Muscle of arm (tissue), 14 donors: Measurements from ENCODE around the gene MPST. TPM values are rescaled to one million over a fixed set of nuclear protein-coding genes. Genes with fewer than 3 reads are reported as not detected.
A peak's percentile ranks its signal among the peaks of the same experiment; 100 is the strongest.
"Not testable (repeated sequence)": the region's sequence is repeated elsewhere in the genome, so short reads cannot be mapped to it uniquely, and the experiment has no call there.

Experiments
- DNase-seq: peaks from one replicate; pipeline ENCODE4 v3.0.0-alpha.2; 2013
- long read RNA-seq, 11 donors: transcript quantifications; one replicate each; lab custom pipeline, GENCODE V29; 2026
- polyA plus RNA-seq, 12 donors: library from polyadenylated mRNA; unstranded; fragments of 120-200 nt; gene quantifications; one replicate each; pipeline ENCODE4 v1.2.1, GENCODE V29; 2013; ENCODE audit not compliant: insufficient read length in 12 of 12

Gene MPST
- 10 to 100 TPM in 11 of 12 donors, not detected in 1; 28.2 to 59.8 (median 37.3) TPM for polyA plus RNA-seq
- long read RNA-seq, donor 1, transcript MPST-203 (3 exons, 1,345 nt), result minor isoform, 27 of 425 reads
- long read RNA-seq, donor 1, transcript MPST-206 (3 exons, 1,331 nt), result major isoform, 43 of 425 reads
- long read RNA-seq, donor 1, partial matches to known transcripts, result 287 of 425 reads
- long read RNA-seq, donor 1, other reads (novel, unspliced or antisense), result 66 of 425 reads
- long read RNA-seq, donor 2, transcript MPST-206 (3 exons, 1,331 nt), result major isoform, 15 of 70 reads
- long read RNA-seq, donor 2, transcript MPST-203 (3 exons, 1,345 nt), result minor isoform, 11 of 70 reads
- long read RNA-seq, donor 2, partial matches to known transcripts, result 29 of 70 reads
- long read RNA-seq, donor 2, other reads (novel, unspliced or antisense), result 14 of 70 reads
- long read RNA-seq, donor 3, transcript MPST-206 (3 exons, 1,331 nt), result major isoform, 6 of 15 reads
- long read RNA-seq, donor 3, partial matches to known transcripts, result 5 of 15 reads
- long read RNA-seq, donor 3, other reads (novel, unspliced or antisense), result 0 of 15 reads
- long read RNA-seq, donor 4, transcript MPST-206 (3 exons, 1,331 nt), result major isoform, 6 of 11 reads
- long read RNA-seq, donor 4, transcript MPST-203 (3 exons, 1,345 nt), result minor isoform, 5 of 11 reads
- long read RNA-seq, donor 4, partial matches to known transcripts, result 0 of 11 reads
- long read RNA-seq, donor 4, other reads (novel, unspliced or antisense), result 0 of 11 reads
- long read RNA-seq, donor 5, transcript MPST-206 (3 exons, 1,331 nt), result major isoform, 25 of 132 reads
- long read RNA-seq, donor 5, transcript MPST-203 (3 exons, 1,345 nt), result minor isoform, 9 of 132 reads
- long read RNA-seq, donor 5, partial matches to known transcripts, result 98 of 132 reads
- long read RNA-seq, donor 5, other reads (novel, unspliced or antisense), result 0 of 132 reads
- long read RNA-seq, donor 6, transcript MPST-206 (3 exons, 1,331 nt), result major isoform, 10 of 13 reads
- long read RNA-seq, donor 6, partial matches to known transcripts, result 0 of 13 reads
- long read RNA-seq, donor 6, other reads (novel, unspliced or antisense), result 0 of 13 reads
- long read RNA-seq, donor 7, transcript MPST-206 (3 exons, 1,331 nt), result major isoform, 5 of 14 reads
- long read RNA-seq, donor 7, partial matches to known transcripts, result 7 of 14 reads
- long read RNA-seq, donor 7, other reads (novel, unspliced or antisense), result 0 of 14 reads
- long read RNA-seq, donor 8, transcript MPST-206 (3 exons, 1,331 nt), result major isoform, 18 of 39 reads
- long read RNA-seq, donor 8, transcript MPST-203 (3 exons, 1,345 nt), result minor isoform, 11 of 39 reads
- long read RNA-seq, donor 8, partial matches to known transcripts, result 10 of 39 reads
- long read RNA-seq, donor 8, other reads (novel, unspliced or antisense), result 0 of 39 reads
- long read RNA-seq, donor 9, transcript MPST-203 (3 exons, 1,345 nt), result minor isoform, 6 of 23 reads
- long read RNA-seq, donor 9, transcript MPST-206 (3 exons, 1,331 nt), result major isoform, 9 of 23 reads
- long read RNA-seq, donor 9, partial matches to known transcripts, result 8 of 23 reads
- long read RNA-seq, donor 9, other reads (novel, unspliced or antisense), result 0 of 23 reads
- long read RNA-seq, donor 10, transcript MPST-203 (3 exons, 1,345 nt), result minor isoform, 7 of 43 reads
- long read RNA-seq, donor 10, transcript MPST-206 (3 exons, 1,331 nt), result major isoform, 16 of 43 reads
- long read RNA-seq, donor 10, partial matches to known transcripts, result 20 of 43 reads
- long read RNA-seq, donor 10, other reads (novel, unspliced or antisense), result 0 of 43 reads
- long read RNA-seq, donor 11, transcript MPST-206 (3 exons, 1,331 nt), result major isoform, 13 of 27 reads
- long read RNA-seq, donor 11, partial matches to known transcripts, result 11 of 27 reads
- long read RNA-seq, donor 11, other reads (novel, unspliced or antisense), result 0 of 27 reads

DNA sequence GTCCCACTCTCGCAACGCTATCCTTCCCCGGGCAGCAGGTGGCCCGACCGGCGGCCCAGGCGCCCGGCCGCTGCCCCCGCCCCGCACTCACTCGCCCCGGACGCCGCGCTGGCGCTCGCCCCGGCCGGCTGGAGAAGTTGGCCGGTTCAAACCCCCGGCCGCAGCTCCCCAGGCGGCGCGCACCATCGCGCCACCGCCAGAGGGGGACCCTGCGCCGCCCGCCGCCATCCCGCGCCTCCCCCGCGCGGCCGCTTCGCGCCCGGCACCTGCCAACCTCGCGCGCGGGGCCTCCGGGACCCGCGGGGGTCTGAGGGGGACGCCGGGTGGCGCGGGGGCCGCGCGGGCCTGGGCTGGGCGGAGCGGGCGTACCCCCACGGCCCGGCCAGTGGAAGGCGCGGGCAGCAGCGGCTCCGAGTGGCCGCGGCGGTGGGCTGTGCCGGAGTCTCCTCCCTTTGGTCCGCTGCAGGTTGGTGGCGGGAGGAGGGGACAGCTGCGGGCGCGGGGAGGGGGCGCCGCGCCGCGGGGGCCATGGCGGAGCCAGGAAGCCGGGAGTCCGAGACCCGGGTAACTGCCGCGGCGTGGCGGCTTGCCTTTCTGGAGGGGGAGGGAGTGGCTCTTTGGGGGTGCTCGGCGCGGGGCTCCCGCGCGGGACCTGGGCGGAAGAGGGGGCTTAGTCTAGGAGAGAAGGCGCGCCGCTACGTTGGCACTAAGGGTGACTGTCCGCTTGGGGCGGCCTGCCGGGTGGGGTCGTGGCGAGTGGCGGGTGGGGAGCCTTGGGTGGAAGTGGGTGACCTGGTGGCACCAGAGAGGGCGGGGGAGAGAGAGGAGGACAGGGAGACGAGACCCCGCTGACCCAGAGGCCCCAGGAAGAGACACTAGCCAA, at the start of gene MPST, which contains the start of gene TST:
Gene MPST, plus strand, starts transcription at position 434 of the 883 bp plus-strand sequence. Its CDS starts 95 bp downstream, at position 529.
Gene TST, minus strand, starts transcription at position 139 of the 883 bp plus-strand sequence. CDS start 715 bp downstream, outside the sequence.
- DNase-seq, result peak; percentile 76

- DNase-seq, result no peak
Measured at GRCh38 chr22:36971341-36972125, 48.0 kb upstream of the MPST start.

GRCh38 chr22:36976606-36977005, 42.9 kb upstream of the MPST start:
- DNase-seq, result no peak

- DNase-seq, result no peak
Measured at GRCh38 chr22:36977401-36977861, 42.1 kb upstream of the MPST start.

- DNase-seq, result peak; percentile 90
Measured at GRCh38 chr22:36977947-36978660, 41.4 kb upstream of the MPST start.

DNA sequence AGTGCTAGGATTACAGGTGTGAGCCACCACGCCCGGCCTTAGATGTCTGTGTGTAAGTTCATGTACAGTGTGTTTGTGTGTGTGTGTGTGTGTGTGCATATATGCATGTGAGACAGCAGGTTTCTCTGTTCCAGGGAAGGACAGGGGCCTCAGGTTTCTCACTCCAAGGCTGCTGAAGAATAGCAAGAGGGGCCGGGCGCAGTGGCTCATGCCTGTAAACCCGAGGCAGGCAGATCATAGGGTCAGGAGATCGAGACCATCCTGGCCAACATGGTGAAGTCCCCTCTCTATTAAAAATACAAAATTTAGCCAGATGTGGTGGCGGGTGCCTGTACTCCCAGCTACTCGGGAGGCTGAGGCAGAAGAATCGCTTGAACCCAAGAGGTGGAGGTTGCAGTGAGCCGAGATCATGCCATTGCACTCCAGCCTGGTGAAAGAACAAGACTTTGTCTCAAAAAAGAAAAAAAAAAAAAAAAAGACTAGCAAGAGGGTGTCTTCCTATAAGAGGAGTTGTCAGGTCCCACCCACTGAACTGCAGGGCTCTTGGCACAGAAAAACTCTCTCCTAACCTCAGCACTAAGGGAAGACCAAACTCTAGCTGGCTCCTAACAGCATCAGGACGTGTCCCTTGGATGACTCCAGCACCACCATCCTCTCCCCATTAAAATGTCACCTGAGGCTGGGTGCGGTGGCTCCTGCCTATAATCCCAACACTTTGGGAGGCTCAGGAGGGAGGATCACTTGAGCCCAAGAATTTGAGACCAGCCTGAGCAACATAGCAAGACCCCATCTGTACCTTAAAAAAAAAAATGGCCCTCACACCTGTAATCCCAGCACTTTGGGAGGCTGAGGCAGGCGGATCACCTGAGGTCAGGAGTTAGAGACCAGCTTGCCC, 40.3 kb upstream of the MPST start:
- DNase-seq, result no peak

DNA sequence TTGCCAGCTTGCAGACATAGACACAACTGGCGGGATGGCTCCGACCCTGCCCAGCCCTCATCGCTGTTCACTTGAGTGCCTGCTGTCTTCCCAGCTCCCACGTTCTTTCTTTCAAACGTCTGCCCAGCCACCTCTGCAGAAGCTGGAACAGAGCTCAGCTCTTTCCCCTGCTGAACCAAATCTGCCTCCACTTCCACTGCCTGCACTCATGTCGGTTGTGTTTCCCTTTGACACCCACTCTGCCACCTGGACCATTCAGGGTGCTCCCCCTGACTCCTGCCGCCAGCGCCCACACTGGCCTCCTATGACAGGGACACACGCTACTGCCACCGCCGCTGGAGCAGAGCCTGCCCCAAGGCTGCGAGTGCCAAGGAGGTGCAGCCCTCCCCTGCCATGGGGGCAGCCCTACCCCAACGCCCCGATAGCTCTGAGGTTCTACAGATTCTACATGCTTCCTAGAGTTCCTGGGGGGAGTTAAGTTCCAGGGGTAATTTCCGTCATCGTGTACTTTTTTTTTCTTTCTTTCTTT, 38.2 kb upstream of the MPST start:
- no peak for DNase-seq

DNA sequence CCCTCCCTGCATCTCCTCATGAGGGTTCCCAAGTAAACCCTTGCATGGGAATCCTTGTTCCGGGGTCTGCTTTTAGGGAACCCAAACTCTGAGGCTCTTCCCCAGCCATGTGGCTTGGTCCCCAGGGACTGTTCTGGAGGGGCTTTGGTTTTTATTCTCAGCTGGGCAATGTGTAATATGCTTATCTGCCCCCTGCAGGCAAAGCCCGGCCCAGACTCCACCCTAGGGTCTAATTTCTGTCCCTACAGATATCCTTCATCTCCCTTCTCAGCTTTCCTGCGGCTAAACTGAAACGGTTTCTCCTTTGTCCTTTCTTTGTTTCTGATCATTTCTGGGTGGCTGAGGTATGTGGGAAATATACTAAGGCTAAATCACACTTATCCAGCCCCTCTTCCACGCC, 37.4 kb upstream of the MPST start:
- DNase-seq, result no peak

DNA sequence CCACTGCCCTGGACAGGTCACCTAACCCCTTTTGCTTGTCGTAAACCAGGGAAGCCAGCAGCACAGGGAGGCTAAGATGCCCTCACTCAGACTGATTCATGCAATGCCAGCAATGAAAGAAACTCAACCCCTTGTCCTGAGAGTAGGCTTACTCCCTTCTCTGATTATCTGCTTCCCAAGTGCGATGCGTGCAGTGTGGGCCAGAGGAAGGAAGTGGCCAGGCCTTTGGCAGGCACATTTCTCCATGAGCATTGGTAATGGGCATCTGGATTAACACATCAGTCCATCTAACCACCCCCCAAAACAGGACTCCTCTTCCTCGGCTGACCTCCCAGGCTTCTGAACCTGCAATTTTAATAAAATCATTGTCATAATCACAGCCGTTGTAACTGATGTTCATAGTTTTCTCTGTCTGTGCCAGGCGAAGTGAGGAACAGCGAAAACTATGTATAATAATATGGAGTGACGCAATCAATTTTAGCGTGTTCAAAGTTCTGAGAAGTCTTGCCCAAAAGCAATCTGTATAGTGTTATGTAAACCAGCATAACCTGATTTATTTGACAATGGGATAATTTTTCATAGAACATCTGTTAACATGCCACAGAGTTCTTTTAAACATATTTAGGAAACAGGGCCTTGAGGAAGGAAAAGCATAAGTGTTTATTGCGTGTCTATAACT, 34.2 kb upstream of the MPST start:
- no peak for DNase-seq

DNA sequence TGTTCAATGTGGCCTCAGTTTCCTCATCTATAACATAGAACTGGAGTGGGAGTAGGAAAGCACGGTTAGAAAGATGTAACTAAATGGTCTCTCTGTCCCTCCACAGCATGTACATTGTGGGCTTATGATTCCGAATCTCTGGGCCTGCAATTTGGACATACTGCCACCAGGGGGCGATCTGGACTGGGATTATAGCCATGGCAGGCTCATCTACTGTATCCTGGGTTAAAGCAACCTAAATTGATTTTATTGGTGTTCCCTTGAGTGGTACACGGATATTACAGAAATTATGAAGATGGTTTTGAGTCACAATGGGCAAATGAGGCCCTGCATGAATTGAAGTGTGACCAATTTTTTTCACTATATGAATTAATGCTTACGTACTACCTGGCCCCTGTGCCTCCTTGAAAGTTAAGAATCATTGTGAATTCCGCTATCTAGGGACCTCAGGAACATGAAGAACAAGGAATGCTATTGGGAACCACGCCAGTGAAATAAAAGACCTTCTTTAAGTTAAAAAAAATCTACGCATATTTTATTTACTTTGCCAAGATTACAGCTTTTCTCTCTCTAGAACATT, 33.2 kb upstream of the MPST start:
- no peak for DNase-seq

GRCh38 chr22:36988075-36988832, 31.3 kb upstream of the MPST start:
- no peak for DNase-seq

DNA sequence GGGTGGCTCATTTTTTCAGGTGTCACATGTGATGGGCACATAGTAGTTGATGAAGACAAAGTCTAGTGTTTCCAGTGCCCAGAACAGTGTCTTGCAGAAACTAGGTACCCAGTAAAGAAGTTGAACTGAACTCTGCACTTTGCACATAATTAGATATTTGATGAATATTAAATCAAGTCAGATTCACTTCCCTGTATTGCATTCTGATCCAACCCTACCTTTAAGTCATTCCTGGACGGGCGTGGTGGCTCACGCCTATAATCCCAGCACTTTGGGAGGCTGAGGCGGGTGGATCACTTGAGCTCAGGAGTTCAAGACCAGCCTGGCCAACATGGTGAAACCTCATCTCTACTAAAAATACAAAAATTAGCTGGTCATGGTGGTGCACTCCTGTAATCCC, 30.5 kb upstream of the MPST start:
- not testable (repeated sequence) for DNase-seq

- no peak for DNase-seq
Measured at GRCh38 chr22:36990457-36990856, 29.1 kb upstream of the MPST start.

DNA sequence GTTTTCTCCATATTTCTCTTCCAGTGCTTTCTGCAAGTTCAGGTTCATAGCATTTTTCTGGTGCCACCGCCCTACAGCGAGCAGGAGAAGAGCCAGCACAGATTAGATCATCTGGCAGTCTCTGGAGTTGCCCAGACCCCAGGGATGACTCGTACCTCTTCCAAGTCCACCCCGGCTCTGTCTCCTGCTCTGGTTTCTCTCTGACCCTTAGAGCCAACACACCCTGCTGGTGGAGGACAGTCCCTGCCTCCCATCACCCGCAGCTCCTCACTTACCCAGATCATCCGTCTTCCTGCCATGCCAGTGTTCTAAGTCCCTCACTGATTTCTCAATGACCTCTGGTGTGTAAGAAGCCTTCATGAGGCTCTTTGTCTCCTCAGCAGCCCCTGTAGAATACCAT, 28.3 kb upstream of the MPST start:
- no peak for DNase-seq
